Panc1 (cell line): ENCODE data around the gene DNAJB5. TPM values are rescaled to one million over a fixed set of nuclear protein-coding genes. Genes with fewer than 3 reads are reported as not detected.

Experiments
- ATAC-seq: fragments of 200-7000 bp; cut with Tn5 transposase; 2 replicates; pipeline ENCODE4 v1.9.1; 2020; ENCODE audit warnings: mild to moderate bottlenecking, moderate library complexity
- BruUV-seq: library from RNA; stranded (reverse); fragments of 400-500 nt; replicated peaks from 2 replicates; lab custom pipeline; 2021; lab: Mats Ljungman, UMichigan
- CTCF ChIA-PET: fragments of 300-600 bp; sonication (Branson Sonifier 250); formaldehyde crosslinking; loops from one replicate; lab custom pipeline; 2022; ENCODE audit warnings: antibody characterized with exemption; lab: Charles Lee
- POLR2A ChIA-PET: fragments of 300-600 bp; sonication (Branson Sonifier 250); formaldehyde crosslinking; loops from one replicate; lab custom pipeline; 2022; ENCODE audit warnings: antibody characterized with exemption; lab: Charles Lee
- DNase-seq: peaks from one replicate; pipeline ENCODE4 v3.0.0-alpha.2; 2010; ENCODE audit warnings: low read depth, low spot score
- H3K27ac ChIP-seq: 2 replicates; pipeline ENCODE4 v1.5.1; 2011; ENCODE audit warnings: mild to moderate bottlenecking, low read length, inconsistent platforms
- H3K27me3 ChIP-seq: fragments of 200-500 bp; sonication (Bioruptor generic); 2 replicates; pipeline ENCODE4 v1.6.0; 2014; ENCODE audit warnings: low read length, inconsistent platforms; ENCODE audit not compliant: control insufficient read depth, insufficient read depth
- H3K36me3 ChIP-seq: fragments of 200-500 bp; sonication (Bioruptor generic); 2 replicates; pipeline ENCODE4 v1.5.1; 2014; ENCODE audit warnings: inconsistent platforms, mild to moderate bottlenecking, low read length, moderate library complexity; ENCODE audit not compliant: control insufficient read depth, insufficient read depth
- H3K4me1 ChIP-seq: 2 replicates; pipeline ENCODE4 v1.5.1; 2011; ENCODE audit warnings: inconsistent platforms, mild to moderate bottlenecking, low read length, moderate library complexity; ENCODE audit not compliant: control insufficient read depth, insufficient read depth
- H3K4me3 ChIP-seq, 2 experiments: 2 replicates each; pipeline ENCODE4 v1.5.1; 2011 to 2012; ENCODE audit warnings: low read depth in 2 of 2, low read length in 2 of 2, mild to moderate bottlenecking in 2 of 2, inconsistent platforms in 1 of 2, moderate library complexity in 1 of 2
- H3K9me3 ChIP-seq: fragments of 200-500 bp; sonication (Bioruptor generic); 2 replicates; pipeline ENCODE4 v1.5.1; 2014; ENCODE audit warnings: low read depth, mild to moderate bottlenecking, inconsistent platforms, low read length, moderate library complexity; ENCODE audit not compliant: control insufficient read depth, insufficient read depth
- CTCF ChIP-seq: fragments of 450-650 bp; IDR thresholded peaks from 2 replicates; pipeline ENCODE4 v1.5.1; 2017; ENCODE audit warnings: mild to moderate bottlenecking
- POLR2AphosphoS5 ChIP-seq: IDR thresholded peaks from 2 replicates; pipeline ENCODE4 v1.6.1; 2012; ENCODE audit warnings: mild to moderate bottlenecking, low read depth, low read length, moderate library complexity
- SIN3A ChIP-seq: IDR thresholded peaks from 2 replicates; pipeline ENCODE4 v1.6.1; 2012; ENCODE audit warnings: low read depth, mild to moderate bottlenecking, low read length, moderate library complexity, borderline replicate concordance; ENCODE audit not compliant: insufficient read depth
- TCF7L2 ChIP-seq: IDR thresholded peaks from 2 replicates; pipeline ENCODE4 v1.6.1; 2011; ENCODE audit warnings: mild to moderate bottlenecking, low read depth, low read length, inconsistent platforms
- in situ Hi-C: cut with HindIII; loops from 2 replicates; pipeline ENCODE4 v1.10.0; 2016; ENCODE audit warnings: low sequenced_read_pairs, low pct_unique_long_range_greater_than_20kb
- intact Hi-C: fragments of 100-400 bp; cut with micrococcal nuclease; formaldehyde crosslinking; loops from one replicate; pipeline ENCODE4 v1.10.0; 2022; ENCODE audit not compliant: unreplicated experiment
- total RNA-seq: library from RNA; stranded (reverse); gene quantifications from one replicate; pipeline ENCODE4 v1.2.1, GENCODE V29; 2021; ENCODE audit not compliant: unreplicated experiment
- TF ChIP-seq, protein P1 (sequence below), 2 experiments: IDR thresholded peaks; 2 replicates each; pipeline ENCODE4 v1.6.1; 2011 to 2012; ENCODE audit warnings: low read depth in 2 of 2, control low read depth in 1 of 2, low read length in 1 of 2, mild to moderate bottlenecking in 1 of 2, moderate library complexity in 1 of 2; ENCODE audit not compliant: insufficient read depth in 1 of 2

The DNAJB5 gene
- total RNA-seq, 1 experiment from 2014 or later = 9.7 TPM

GRCh38 chr9:34986540-34987047 lies 3.0 kb upstream of the DNAJB5 start:
- CTCF ChIA-PET = interaction anchor here (0.7 kb wide), 1 partner anchor 133 kb away, joined by 5 read pairs; no protein-coding TSS in a partner anchor
- Histone ChIP-seq H3K27ac (no peak overlapping the region), H3K4me1 (peaks cover 14% of the 10 kb centered on the region), H3K9me3 (no peaks in the 10 kb centered on the region), H3K4me3 (no peak overlapping the region), H3K27me3 (no peaks in the 10 kb centered on the region), H3K36me3 (no peaks in the 10 kb centered on the region)
- POLR2A ChIA-PET = no interaction called here
- BruUV-seq = no TSS peak
- ATAC-seq (no peak), DNase-seq (no peak)
- in situ Hi-C loops = no loop called here
- intact Hi-C loops = loop anchor here (5.0 kb wide), 1 partner anchor 229 kb away; no protein-coding TSS in a partner anchor
- no peak for TF ChIP-seq SIN3A
- TF ChIP-seq CTCF = no peak
- TF ChIP-seq POLR2AphosphoS5 = no peak
- TF ChIP-seq, protein P1, sequence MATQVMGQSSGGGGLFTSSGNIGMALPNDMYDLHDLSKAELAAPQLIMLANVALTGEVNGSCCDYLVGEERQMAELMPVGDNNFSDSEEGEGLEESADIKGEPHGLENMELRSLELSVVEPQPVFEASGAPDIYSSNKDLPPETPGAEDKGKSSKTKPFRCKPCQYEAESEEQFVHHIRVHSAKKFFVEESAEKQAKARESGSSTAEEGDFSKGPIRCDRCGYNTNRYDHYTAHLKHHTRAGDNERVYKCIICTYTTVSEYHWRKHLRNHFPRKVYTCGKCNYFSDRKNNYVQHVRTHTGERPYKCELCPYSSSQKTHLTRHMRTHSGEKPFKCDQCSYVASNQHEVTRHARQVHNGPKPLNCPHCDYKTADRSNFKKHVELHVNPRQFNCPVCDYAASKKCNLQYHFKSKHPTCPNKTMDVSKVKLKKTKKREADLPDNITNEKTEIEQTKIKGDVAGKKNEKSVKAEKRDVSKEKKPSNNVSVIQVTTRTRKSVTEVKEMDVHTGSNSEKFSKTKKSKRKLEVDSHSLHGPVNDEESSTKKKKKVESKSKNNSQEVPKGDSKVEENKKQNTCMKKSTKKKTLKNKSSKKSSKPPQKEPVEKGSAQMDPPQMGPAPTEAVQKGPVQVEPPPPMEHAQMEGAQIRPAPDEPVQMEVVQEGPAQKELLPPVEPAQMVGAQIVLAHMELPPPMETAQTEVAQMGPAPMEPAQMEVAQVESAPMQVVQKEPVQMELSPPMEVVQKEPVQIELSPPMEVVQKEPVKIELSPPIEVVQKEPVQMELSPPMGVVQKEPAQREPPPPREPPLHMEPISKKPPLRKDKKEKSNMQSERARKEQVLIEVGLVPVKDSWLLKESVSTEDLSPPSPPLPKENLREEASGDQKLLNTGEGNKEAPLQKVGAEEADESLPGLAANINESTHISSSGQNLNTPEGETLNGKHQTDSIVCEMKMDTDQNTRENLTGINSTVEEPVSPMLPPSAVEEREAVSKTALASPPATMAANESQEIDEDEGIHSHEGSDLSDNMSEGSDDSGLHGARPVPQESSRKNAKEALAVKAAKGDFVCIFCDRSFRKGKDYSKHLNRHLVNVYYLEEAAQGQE (IDR thresholded peaks at IDR 0.05; ENCODE audit: insufficient read depth in 1 of 2, low read depth in 2 of 2, low read length in 1 of 2) = no peak
- TF ChIP-seq TCF7L2 = no peak

- no peak for TF ChIP-seq SIN3A
- TF ChIP-seq TCF7L2 = no peak
- TF ChIP-seq CTCF = no peak
- no peak for TF ChIP-seq POLR2AphosphoS5
- TF ChIP-seq, protein P1 (IDR thresholded peaks at IDR 0.05; ENCODE audit: insufficient read depth in 1 of 2, low read depth in 2 of 2, low read length in 1 of 2) = no peak
- Histone ChIP-seq H3K4me3 (no peak overlapping the region), H3K36me3 (no peaks in the 10 kb centered on the region), H3K9me3 (no peaks in the 10 kb centered on the region), H3K27ac (no peak overlapping the region), H3K27me3 (no peaks in the 10 kb centered on the region), H3K4me1 (peaks cover 21% of the 10 kb centered on the region)
- in situ Hi-C loops (no loop called here), intact Hi-C loops (loop anchor here (5.0 kb wide), 1 partner anchor 230 kb away; no protein-coding TSS in a partner anchor)
- no TSS peak for BruUV-seq
- DNase-seq = no peak
- no peak for ATAC-seq
- CTCF ChIA-PET = no interaction called here
- POLR2A ChIA-PET = no interaction called here
These were observed 2.2 kb upstream of the DNAJB5 start for GRCh38 chr9:34987160-34987901.
